Measurements from ENCODE around the gene PPP3R1. TPM values are rescaled to one million over a fixed set of nuclear protein-coding genes. Genes with fewer than 3 reads are reported as not detected.

The PPP3R1 gene
- total and polyA plus RNA-seq, 2 donors from 2014 or later, result 18.3 to 50.8 TPM

DNA sequence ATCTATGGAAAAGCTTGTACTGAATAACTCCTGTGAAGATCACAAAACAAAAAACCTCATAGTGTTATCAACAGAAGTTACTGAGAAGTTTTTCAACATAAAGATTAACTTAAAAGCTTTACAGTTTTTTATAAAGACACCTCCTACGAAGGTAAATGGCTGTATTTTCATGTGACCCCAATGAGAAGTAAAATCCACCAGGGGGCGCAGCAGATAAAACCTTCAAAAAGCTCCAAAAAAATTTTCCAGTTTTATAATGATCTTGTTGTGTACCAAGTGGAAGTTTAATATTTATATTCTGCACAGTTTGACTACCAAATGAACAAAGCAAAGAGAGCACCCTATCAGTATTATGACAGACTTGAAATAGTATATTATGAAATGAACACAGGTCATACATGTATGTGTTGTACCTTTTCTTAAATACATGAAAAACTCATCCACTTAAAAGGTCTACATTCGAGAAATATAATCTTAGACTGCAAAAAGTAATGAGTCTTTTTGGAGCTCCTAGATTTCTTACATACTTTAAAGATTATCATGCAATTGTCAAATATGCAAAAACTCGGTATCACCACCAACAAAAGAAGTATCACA is 56.1 kb downstream of the PPP3R1 start:
- Histone ChIP-seq H3K9me3 (ENCODE audit: control insufficient read depth in 2 of 3, insufficient read depth in 1 of 3, low read length in 3 of 3) (no peaks in the 10 kb centered on the region), H3K36me3 (ENCODE audit: control insufficient read depth in 2 of 3, insufficient read depth in 3 of 3, low read length in 3 of 3) (no peaks in the 10 kb centered on the region), H3K4me1 (ENCODE audit: control insufficient read depth in 2 of 3, insufficient read depth in 2 of 3, low read depth in 1 of 3, low read length in 3 of 3) (peaks cover 0 to 7% (median 3%) of the 10 kb centered on the region in 3 donors), H3K27me3 (ENCODE audit: control insufficient read depth, insufficient read depth, low read length) (no peaks in the 10 kb centered on the region), H3K4me3 (ENCODE audit: low read length in 3 of 3) (no peak overlapping the region), H3K9ac (ENCODE audit: low read length in 3 of 3) (no peak overlapping the region), H3K27ac (ENCODE audit: low read depth in 2 of 2, low read length in 2 of 2) (no peak overlapping the region)
- peak in 3 of 5 donors; percentile 12 to 71 (median 33) for DNase-seq
- intact Hi-C loops (cut with DNase I), result no loop called here
- TF ChIP-seq, protein P1, sequence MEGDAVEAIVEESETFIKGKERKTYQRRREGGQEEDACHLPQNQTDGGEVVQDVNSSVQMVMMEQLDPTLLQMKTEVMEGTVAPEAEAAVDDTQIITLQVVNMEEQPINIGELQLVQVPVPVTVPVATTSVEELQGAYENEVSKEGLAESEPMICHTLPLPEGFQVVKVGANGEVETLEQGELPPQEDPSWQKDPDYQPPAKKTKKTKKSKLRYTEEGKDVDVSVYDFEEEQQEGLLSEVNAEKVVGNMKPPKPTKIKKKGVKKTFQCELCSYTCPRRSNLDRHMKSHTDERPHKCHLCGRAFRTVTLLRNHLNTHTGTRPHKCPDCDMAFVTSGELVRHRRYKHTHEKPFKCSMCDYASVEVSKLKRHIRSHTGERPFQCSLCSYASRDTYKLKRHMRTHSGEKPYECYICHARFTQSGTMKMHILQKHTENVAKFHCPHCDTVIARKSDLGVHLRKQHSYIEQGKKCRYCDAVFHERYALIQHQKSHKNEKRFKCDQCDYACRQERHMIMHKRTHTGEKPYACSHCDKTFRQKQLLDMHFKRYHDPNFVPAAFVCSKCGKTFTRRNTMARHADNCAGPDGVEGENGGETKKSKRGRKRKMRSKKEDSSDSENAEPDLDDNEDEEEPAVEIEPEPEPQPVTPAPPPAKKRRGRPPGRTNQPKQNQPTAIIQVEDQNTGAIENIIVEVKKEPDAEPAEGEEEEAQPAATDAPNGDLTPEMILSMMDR (IDR thresholded peaks at IDR 0.05; ENCODE audit: borderline replicate concordance, extremely low read depth, insufficient read depth), result peak; percentile 45
- no peak for FAIRE-seq

DNA sequence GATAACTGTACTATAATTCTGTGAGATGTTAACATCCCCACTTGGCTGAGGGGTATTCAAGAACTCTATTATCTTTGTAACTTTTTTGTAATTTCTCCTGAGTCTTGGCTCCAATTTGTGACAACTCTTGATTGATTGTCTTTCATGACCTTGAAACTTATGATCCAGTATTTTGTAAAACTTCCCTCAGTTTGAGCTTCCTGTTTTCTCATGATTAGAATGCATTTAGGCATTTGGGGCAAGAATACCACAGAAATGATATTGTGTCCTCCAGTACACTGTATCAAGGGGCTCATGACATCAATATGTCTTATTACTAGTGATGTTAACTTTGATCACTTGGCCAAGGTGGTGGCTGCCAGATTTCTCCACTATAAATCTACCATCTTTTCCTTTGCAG is 57.2 kb downstream of the PPP3R1 start:
- Histone ChIP-seq H3K27me3 (ENCODE audit: control insufficient read depth, insufficient read depth, low read length) (no peaks in the 10 kb centered on the region), H3K4me1 (ENCODE audit: control insufficient read depth in 2 of 3, insufficient read depth in 2 of 3, low read depth in 1 of 3, low read length in 3 of 3) (peaks cover 0 to 8% (median 7%) of the 10 kb centered on the region in 3 donors), H3K36me3 (ENCODE audit: control insufficient read depth in 2 of 3, insufficient read depth in 3 of 3, low read length in 3 of 3) (no peaks in the 10 kb centered on the region), H3K4me3 (ENCODE audit: low read length in 3 of 3) (no peak overlapping the region), H3K9ac (ENCODE audit: low read length in 3 of 3) (no peak overlapping the region), H3K9me3 (ENCODE audit: control insufficient read depth in 2 of 3, insufficient read depth in 1 of 3, low read length in 3 of 3) (no peaks in the 10 kb centered on the region), H3K27ac (ENCODE audit: low read depth in 2 of 2, low read length in 2 of 2) (no peak overlapping the region)
- TF ChIP-seq, protein P1 (IDR thresholded peaks at IDR 0.05; ENCODE audit: borderline replicate concordance, extremely low read depth, insufficient read depth), result no peak
- FAIRE-seq (peak; percentile 17), DNase-seq (no peak)
- intact Hi-C loops (cut with DNase I), result no loop called here

DNA sequence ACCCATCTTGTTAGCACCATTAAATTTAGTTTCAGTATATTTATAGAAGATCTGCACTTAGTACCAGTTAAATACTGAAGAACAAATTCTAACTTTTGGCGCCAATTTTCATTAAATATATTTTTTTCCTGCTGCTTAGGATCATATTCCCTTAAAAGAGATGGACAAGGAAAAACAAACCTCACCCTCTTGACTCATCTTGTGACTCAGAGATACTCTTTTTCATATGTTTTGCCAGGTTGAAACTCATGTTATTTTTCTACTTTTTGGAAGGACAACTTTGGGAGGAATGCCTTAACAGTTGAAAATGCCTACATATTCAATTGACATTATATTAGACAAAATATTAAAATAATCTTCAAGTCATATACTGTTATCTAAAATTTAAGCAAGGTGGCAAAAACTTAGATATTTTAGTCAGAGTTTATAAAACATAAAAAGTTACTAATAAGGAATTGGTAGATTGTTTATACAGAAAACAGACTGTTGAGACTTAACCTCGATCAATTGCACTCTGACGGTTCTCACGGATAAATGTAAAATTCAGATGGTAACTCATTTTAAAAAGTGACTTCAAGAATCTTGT is 58.5 kb downstream of the PPP3R1 start:
- H3K4me3 ChIP-seq (ENCODE audit: low read length in 3 of 3), result no peak overlapping the region
- H3K4me1 ChIP-seq (ENCODE audit: control insufficient read depth in 2 of 3, insufficient read depth in 2 of 3, low read depth in 1 of 3, low read length in 3 of 3), result peaks cover 0 to 8% (median 7%) of the 10 kb centered on the region in 3 donors
- H3K9ac ChIP-seq (ENCODE audit: low read length in 3 of 3), result no peak overlapping the region
- TF ChIP-seq, protein P1 (IDR thresholded peaks at IDR 0.05; ENCODE audit: borderline replicate concordance, extremely low read depth, insufficient read depth), result no peak
- no peaks in the 10 kb centered on the region for H3K27me3 ChIP-seq (ENCODE audit: control insufficient read depth, insufficient read depth, low read length)
- no peak for DNase-seq
- H3K36me3 ChIP-seq (ENCODE audit: control insufficient read depth in 2 of 3, insufficient read depth in 3 of 3, low read length in 3 of 3), result no peaks in the 10 kb centered on the region
- intact Hi-C loops (cut with DNase I), result no loop called here
- H3K9me3 ChIP-seq (ENCODE audit: control insufficient read depth in 2 of 3, insufficient read depth in 1 of 3, low read length in 3 of 3), result no peaks in the 10 kb centered on the region
- no peak overlapping the region for H3K27ac ChIP-seq (ENCODE audit: low read depth in 2 of 2, low read length in 2 of 2)
- FAIRE-seq, result peak; percentile 37
